Measurements from ENCODE around the gene FDXR.

The FDXR gene

GRCh38 chr17:74814453-74814852 is 58.3 kb downstream of the FDXR start:
- DNase-seq (ENCODE audit: low read depth, low spot score) = no peak
